Measurements from ENCODE around the gene FNDC3A. TPM values are rescaled to one million over a fixed set of nuclear protein-coding genes. Genes with fewer than 3 reads are reported as not detected.

FNDC3A gene
- polyA plus RNA-seq, 1 of the 3 experiments (the other 2 are of a cell fraction) = 27.7 TPM

- CTCF ChIA-PET = interaction anchor here (0.7 to 1.4 kb wide), 4 partner anchors 9 to 180 kb away, joined by 3 to 6 read pairs (median 4); no protein-coding TSS in a partner anchor
- Histone ChIP-seq H3K9me2 (no peaks in the 10 kb centered on the region), H3K4me2 (no peak overlapping the region), H3K9ac (no peak overlapping the region), H2AFZ (ENCODE audit: low read depth) (no peak overlapping the region), H3K27me3 (ENCODE audit: insufficient read depth) (no peaks in the 10 kb centered on the region), H3K27ac (ENCODE audit: low read depth in 2 of 2, low read length in 1 of 2) (no peak overlapping the region), H3K36me3 (replicated peaks in 1 of 2; ENCODE audit: control insufficient read depth in 1 of 2, insufficient read depth in 2 of 2, low read length in 1 of 2) (peaks cover 0 to 16% of the 10 kb centered on the region in 2 experiments), H3F3A (replicated peaks; ENCODE audit: insufficient read depth) (peaks cover 32% of the 10 kb centered on the region), H4K20me1 (ENCODE audit: insufficient read depth) (peaks cover 14% of the 10 kb centered on the region), H3K79me2 (ENCODE audit: insufficient read depth) (peaks cover 66% of the 10 kb centered on the region), H3K4me3 (ENCODE audit: low read depth in 2 of 2, low read length in 1 of 2) (no peak overlapping the region), H3K4me1 (ENCODE audit: control insufficient read depth in 1 of 2, insufficient read depth in 2 of 2, low read depth in 1 of 2, low read length in 1 of 2) (peaks cover 12% of the 10 kb centered on the region in 2 experiments; a peak in 3 of 4 replicates), H3K9me3 (no peaks in the 10 kb centered on the region)
- 91% methylated on average over 6 of the region's 6 CpGs for WGBS (ENCODE audit: low lambda C conversion rate)
- TF ChIP-seq CHD2 (IDR thresholded peaks at IDR 0.05; ENCODE audit: low read length, partially characterized antibody) = no peak
- no peak for TF ChIP-seq SMC3 (IDR thresholded peaks at IDR 0.05; ENCODE audit: low read depth, low read length)
- TF ChIP-seq RCOR1 (IDR thresholded peaks at IDR 0.05; ENCODE audit: low read length) = no peak
- TF ChIP-seq FOXM1 (IDR thresholded peaks at IDR 0.05; ENCODE audit: low read depth) = no peak
- TF ChIP-seq ELF1 (IDR thresholded peaks at IDR 0.05) = no peak
- no peak for TF ChIP-seq TAF1 (IDR thresholded peaks at IDR 0.05; ENCODE audit: borderline replicate concordance, low read depth, low read length)
- TF ChIP-seq FOXJ3 (CRISPR knock-in tag; IDR thresholded peaks at IDR 0.05) = no peak
- no peak for TF ChIP-seq MAX (IDR thresholded peaks at IDR 0.05; ENCODE audit: low read depth)
- no peak for TF ChIP-seq MEF2A (IDR thresholded peaks at IDR 0.05; ENCODE audit: borderline replicate concordance, low read depth)
- no peak for TF ChIP-seq GABPA (IDR thresholded peaks at IDR 0.05; ENCODE audit: low read depth)
- TF ChIP-seq USF2 (IDR thresholded peaks at IDR 0.05; ENCODE audit: borderline replicate concordance, low read depth, low read length) = no peak
- no peak for TF ChIP-seq PBX3 (IDR thresholded peaks at IDR 0.05)
- TF ChIP-seq REST (IDR thresholded peaks at IDR 0.05; ENCODE audit: low read depth, low read length) = no peak
- no peak for TF ChIP-seq POLR2AphosphoS5 (IDR thresholded peaks at IDR 0.05; ENCODE audit: low read depth, low read length)
- TF ChIP-seq IRF3 (IDR thresholded peaks at IDR 0.05; ENCODE audit: low read depth, low read length) = no peak
- no peak for TF ChIP-seq TCF12 (IDR thresholded peaks at IDR 0.05)
- no peak for TF ChIP-seq NFIC (IDR thresholded peaks at IDR 0.05; ENCODE audit: borderline replicate concordance)
- no peak for TF ChIP-seq MXI1 (IDR thresholded peaks at IDR 0.05; ENCODE audit: low read depth, low read length)
- no peak for TF ChIP-seq SIN3A (IDR thresholded peaks at IDR 0.05; ENCODE audit: borderline replicate concordance, low read depth, low read length)
- DNase-seq = no peak
- POLR2A ChIA-PET = no interaction called here
Measured at GRCh38 chr13:49100637-49101570, 125.2 kb downstream of the FNDC3A start.

Measured in SK-N-SH (cell line).